CD4-positive, alpha-beta T cell treated with Interleukin-17A for 4 hours (primary cell): ENCODE measurements around the gene AREL1.

ENCODE experiments used
- DNase-seq: peaks from one replicate; pipeline ENCODE4 v3.0.0-alpha.2; 2020; ENCODE audit warnings: mixed read lengths

Gene AREL1

DNA sequence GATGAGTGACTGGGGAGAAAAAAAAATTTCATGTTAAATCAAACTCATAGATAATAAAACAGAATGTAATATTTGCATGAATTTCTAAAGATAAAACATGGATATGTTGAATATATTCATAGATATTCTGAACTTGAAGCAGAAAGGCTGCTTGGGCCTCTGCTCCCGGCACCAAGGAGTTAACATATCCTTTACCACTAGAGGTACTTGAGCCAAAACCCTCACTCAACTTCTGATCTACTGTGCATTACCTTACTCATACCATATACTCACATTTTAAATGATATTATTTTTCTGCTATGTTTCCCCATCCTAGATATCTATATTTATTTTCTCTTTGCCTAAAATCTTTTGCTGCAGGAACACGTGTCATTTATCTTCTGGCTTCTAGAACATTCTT is 14.9 kb downstream of the AREL1 start:
- no peak for DNase-seq

DNA sequence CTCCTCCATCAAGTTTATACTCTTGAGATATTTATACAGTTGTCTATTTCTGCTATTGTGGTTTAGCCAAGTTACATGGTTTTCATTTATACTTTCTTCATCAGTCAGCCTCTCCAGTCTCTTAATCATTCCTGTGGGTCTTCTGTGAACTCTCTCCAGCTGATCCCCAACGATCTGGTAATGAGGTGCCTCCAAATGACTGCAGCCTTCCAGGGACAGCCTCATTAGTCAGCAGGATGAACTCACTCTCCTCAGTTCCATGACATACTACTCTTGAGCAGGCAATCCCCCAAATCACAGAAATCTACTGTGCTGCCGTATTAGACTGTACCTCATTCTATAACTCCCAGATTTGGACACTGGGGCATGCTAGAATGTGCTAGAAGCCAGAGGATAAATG is 15.3 kb downstream of the AREL1 start:
- no peak for DNase-seq

DNA sequence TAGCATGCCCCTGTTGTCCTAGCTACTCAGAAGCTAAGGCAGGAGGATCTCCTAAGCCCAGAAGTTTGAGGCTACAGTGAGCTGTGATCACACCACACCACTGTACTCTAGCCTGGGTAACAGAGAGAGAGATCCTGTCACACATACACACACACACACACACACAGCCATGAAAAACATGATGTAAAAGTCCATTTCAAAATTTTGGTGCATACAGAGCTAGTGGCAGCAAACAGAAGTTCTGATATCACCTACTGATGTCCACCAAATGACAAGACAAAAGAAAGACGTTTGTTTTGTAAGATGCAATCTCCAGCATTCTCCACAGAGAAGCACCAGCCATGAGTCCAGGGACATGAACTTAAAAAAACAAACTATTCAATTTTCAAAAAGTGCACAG is 15.9 kb downstream of the AREL1 start:
- no peak for DNase-seq

DNA sequence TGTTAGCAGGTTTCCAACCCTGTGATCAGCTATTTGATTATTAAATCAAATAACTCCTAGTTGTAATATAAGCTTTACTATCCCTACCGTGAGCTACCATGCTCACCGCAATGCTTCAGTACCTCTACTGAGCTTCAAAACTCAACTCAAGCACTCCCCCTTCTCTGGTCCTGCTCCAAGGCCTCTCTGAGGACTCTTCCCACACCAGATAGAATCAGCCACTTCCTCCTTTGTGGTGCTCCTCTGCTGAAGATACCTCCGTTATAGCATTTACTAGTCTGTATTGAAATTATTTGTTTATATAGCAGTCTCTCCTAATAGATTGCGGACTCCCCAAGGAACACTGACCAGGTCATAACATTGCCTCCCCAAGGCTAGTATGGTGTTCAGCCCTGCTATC is 17.5 kb downstream of the AREL1 start:
- DNase-seq, result no peak

DNA sequence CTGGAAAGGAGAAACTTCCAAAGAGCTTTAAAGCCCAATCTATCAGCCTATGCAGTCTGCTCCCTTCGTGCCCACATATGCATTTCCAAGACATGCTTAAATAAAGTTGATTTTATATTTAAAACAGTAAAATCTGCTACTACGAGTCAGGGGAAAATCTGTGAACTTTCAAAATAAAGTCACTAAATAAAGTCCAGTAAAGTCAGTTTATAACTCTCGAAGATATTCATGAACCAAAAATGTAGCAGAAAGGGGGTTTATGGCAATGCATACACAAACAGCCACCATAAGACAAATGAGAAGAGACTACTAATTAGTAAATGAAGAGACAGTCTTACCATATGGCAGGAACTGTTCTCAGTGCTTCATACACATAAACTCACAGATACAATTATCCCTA is 19.7 kb downstream of the AREL1 start:
- no peak for DNase-seq

DNA sequence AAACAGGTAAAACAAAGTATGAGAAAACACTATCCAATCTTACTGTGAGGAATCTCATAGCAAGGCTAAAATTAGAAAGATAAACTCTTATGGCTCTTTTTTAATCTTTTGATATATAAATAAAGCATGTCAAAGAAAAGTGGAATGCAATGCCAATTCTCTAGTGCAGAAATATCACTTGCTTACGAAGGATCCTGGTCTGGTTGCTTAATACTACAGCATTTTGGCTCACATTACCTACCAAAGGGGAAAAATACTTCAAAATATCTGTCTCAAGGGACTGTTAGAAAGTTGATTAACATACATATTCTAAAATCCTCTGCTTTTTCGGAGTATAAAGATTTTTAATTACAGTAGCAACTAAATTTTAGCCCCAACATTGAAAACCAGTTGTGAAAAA is 21.4 kb downstream of the AREL1 start:
- DNase-seq, result no peak

DNA sequence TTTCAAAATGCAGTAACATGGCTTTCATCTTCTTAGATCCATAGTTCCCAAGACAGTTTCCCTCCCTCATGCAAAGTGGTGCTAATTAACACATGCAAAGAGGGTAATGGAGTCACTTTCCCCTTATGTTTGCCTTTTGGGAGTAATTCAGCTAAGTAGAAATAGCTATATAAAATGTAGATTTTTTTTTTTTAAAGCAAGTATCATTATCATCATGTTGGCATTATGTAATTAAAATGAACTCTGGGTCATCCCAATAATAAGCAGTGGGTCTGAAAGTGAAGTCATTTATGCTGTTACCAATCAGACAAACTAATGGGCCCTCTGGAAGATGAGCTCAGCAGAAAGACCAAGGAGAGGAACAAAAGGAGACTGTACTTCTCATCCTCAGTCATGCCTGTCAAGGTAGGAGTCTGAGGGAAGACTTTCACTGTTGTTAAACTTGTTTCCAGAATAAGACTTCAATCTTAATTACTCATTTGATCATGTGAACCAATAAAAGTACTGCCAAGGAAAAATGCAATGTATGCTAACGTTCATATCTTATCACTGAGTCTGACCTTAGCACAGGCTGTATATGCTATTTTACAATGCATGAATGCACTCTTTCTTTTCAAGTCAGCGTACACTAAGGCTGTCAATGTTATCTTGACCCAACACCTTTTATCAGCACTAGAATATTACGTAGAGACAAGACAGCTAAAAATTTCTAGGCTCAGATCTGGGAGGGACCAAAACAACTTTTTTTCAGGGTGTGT is 26.8 kb downstream of the AREL1 start:
- no peak for DNase-seq

DNA sequence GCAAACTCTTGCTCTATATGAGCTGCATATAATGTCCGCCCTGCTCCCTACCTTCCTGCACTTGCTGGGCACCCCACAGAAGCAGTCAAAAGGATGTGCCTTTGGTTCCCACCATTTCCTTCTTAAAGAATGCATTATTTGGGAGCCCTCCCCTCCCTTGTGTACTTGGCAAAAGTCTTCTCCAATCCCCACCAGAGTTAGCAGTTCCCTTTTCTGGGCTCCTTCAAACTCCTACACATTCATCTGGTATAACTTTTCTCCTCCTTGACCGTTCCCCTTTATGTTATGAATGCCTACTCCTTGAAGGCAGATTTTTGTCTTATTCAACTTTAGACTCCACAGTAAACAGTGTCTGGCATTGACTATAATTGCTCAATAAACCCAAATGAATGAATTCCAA is 27.8 kb downstream of the AREL1 start:
- no peak for DNase-seq

DNA sequence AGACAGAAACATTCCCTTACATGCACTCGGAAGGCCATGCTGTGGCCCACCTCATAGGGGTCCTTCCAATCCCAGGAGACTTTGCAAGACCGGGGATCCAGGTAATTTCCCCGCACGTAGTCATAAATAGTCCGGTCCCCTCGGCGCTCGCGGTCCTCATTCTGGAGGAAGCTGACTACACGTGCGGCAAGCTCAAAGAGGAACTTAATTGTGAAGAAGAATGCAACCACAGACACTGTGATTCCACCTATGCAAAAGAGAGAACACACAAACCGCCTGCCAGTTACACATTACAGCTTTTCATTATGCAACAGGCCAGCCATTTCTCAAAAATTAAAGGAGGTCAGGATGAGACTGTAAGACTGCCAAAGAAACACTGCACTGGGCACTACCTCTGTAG is 28.4 kb downstream of the AREL1 start:
- DNase-seq, result peak; percentile 24

DNA sequence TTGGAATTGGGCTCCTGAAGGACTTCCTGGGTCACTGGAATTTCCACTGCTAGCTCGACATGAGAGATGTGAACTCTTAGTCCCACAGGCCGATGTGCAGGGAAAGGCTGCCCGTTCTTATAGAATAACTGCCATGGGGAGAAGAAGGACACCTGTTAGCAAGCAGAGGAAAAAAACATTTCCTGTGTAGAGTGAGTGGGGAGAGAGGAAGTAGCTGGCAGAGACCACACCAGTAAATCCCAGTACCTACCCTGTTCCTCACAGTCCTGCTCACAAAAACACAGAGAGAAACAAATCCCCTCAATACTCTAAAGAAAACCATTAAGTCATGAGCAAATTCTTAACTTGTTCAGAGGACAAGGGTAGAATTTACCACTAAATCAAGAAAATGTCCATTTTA is 29.5 kb downstream of the AREL1 start:
- DNase-seq, result no peak

DNA sequence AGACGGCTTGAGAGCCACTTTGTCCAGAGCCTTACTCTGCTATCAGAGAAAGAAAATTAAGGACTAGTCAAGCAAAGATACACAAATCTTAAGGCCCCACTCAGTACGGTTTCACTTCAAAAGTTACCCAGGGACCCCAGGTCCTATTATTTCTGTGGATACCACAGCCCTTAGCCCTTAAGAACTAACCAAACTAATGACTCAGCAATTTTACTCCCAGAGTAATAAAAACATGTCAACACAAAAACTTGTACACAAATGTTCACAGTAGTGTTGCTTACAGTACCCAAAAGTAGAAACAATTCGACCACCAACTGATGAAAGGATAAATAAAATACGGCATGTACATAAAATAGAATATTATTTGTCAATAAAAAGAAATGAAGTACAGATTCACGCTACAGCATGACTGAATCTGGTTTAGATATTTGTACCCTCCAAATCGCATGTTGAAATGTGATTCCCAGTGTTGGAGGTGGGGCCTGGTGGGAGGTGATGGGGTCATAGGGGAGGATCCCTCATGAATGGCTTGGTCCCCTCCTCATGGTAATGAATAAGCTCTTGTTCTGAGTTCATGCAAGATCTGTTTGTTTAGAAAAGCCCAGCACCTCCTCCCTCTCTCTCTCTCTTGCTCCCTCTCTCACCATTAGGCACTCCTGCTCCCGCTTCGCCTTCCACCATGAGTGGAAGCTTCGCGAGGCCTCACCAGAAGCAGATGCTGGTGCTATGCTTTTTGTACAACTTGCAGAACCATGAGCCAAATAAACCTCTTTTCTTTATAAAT is 30.5 kb downstream of the AREL1 start:
- DNase-seq, result no peak

DNA sequence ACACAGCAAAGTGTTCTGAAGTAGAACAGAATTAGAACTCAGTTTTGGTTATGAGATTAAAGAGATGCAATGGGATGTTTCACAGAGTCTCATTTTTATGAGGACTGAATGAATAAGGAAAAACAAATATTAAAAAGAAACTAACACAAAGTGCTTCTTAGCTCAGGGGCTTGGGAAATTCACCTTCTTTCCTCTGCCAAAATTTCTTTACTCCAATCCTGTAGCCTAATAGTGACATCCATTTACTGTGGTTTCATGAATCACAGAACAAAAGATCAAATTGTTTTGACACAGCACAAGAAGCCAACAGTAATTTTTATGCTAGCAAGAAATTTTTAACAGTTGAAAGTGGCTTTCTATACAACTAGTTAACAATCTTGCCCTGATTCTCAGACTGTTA is 37.7 kb downstream of the AREL1 start:
- DNase-seq, result no peak

DNA sequence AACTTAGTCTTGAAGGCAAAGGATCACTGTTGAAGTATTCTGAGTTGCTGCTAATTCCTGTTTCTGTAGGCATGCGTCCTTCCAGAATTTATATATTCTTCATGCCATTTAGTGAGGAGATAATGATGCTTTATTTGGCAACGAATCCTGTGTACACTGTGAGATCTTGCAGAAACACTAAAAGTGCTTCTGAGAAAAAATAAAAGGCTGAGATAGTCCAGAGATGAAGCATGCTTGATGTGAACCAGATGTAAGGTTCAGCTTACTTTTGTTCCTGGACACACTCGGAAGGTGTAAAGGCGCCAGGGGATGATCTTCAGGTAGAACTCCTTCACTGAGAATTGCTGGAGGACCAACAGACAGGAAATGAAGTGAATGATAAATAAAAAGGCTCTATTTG is 39.1 kb downstream of the AREL1 start:
- no peak for DNase-seq

DNA sequence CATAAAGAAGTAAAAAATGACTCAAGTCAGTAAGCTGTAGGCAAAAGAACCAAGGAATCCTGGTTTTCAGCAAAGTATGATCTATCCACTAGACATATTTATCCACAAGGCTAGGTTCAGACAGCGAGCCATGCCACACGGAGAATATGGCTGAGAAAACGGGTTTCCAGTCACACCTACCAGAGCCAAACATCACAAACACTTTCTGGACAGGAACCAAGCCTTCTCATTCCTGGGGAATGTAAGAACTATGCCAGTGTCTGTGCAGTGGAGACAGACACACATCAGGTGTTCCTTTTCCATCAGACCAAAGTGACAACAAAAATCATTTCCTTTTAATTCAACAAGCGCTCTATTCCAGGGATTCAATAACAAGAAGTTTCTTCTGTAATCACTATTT is 41.1 kb downstream of the AREL1 start:
- DNase-seq, result no peak

DNA sequence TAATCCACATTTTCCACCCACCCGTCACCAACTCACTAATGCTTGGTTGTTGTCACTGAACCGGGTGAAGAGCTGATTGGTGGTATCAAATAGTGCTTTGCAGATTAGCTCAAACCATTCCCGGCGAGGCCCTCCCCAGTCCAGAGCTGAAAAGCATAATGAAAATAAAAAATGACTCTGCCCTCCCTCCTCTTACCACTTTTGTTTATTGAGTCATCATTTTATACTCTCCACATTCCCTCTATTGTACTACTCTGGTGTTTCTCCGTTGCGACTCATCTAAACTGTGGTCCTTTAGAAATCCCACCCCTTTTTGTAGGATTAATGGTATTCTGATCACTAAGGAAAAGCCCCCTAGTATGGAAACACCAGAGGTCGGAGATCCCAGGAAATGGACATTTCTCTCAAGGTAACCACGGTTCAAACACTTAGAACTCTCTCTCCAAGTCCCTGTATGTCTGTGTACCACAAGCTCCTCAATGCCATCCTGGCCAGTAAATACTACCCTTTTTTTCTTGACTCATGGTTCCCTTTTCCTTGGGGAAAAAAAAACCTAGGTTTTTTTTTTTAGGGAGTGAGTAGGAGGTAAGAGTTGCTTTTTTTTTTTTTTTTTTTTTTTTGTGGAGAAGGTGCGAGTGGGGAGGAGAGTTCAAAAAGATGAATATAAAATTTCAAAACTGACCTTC is 42.0 kb downstream of the AREL1 start:
- no peak for DNase-seq

DNA sequence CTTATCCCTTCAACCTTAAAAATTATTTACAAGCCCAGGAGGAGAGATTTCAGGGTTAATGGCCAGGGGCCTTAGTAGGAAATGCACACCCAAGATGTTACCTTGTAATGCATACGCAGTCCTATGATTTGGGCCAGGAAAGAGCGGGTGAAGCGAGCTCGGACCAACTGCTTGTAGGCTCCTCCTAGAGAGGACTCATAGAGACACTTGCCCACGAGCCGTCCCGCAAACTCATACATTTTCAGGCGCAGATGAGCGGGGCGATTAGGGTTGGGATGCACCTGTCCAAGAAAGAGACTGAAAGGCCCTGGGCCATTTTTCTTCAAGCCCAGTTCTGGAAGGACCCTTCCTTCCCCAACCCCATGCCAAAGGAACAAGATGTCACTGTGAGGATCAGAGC is 43.0 kb downstream of the AREL1 start:
- DNase-seq, result no peak

DNA sequence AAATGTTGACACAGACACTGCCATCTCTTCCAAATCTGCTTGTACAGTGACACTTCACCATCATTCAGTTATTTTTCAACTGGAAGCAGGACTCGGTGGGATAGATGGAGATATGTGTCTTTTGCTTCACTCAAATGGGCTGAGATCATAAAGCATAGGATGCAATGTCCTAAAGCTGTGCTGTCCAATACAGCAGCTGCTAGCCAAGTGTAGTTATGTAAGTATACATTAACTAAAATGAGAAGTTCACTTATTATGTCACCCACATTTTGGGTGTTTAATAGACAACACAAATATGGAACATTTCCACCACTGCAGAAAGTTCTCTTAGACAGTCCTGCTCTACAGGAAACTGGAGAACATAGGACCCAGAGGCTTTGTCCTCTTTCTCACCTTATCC is 43.6 kb downstream of the AREL1 start:
- DNase-seq, result no peak

DNA sequence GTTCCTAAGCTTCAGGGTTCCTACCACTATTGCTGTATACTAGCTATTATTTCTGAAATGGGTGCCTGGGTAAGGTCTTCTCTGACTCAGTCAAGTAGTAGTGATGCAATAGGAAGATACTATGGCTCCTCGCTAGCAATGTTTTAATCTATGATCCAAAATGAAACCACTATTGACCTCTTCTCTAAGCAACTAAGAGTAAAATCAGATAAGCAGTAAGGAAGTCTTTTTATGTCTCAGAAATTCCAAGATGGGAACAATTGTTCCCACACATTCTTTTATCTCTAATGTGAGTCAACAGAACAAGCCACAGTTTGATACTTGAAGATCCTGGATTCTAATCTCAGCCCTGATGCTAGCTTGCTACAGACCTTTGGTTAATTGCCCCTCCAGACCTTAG is 45.1 kb downstream of the AREL1 start:
- DNase-seq, result no peak

DNA sequence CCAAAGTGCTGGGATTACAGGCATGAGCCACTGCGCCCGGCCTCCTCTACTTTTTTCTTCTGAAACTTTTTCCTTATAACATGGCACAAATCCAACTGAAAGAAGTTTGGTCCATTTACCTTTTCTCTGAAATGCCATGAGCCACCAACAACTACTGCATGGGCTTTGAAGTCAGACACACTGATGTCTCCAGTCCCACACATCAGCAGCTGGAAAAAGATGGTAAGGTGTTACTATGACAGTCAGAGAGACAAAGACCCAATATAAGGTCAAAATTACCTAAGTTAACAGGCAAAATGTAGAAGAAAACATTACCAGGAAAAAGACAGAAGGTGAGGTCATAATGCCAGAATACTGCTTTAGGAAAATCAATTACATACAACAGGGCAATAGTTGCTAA is 48.2 kb downstream of the AREL1 start:
- no peak for DNase-seq

DNA sequence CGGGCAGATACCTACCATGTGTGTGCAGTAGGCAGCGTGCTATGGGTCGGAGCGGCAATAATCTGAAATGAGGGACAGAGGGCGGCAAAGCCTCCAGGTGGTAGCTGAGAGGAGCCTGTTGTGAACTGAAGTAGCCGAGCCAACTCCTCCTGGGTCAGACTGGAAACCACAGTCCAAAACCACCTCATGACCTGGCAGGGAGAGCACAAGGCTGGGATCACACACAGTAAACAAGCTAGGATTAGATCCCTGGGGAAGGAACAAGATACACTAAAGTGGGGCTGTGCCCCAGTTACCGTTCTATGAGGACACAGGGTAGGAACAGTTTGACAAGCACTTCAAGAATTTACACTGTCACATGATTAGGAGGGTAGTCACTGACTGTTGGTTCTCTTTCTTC is 49.0 kb downstream of the AREL1 start:
- DNase-seq, result no peak

DNA sequence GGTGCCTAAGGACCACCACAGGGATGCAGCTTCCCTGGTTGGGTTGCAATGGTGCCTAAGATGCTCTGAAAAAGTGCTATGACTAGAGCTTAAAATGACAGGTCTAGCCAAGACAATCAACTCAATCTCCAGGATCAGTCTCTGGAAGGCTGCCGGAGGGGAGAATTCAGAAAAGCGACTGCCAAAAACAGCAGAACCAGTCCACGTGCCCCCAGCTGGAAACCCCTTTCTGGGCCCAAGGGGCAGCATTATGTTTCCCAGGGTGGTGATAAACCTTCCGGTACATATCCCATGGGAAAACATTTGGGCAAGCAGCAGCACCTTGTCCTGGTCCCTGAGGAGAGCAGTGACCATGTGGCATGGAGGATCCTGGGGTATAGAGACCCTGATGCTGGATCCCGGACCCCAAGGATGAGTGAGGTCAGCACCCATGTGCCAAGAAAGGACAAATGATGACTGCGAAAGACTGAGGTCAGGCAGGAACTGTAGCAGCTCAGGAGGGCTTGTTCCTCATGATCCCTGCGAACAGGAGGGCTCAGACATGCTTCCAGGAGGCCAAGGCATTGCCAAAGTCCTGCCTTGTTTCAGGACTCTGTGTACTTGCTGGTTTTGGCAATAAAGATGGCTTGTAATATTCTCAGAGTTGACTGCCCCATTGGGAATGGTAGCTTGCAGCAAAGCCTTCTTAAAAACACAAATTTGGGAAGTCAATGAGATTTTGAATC is 51.0 kb downstream of the AREL1 start:
- no peak for DNase-seq

DNA sequence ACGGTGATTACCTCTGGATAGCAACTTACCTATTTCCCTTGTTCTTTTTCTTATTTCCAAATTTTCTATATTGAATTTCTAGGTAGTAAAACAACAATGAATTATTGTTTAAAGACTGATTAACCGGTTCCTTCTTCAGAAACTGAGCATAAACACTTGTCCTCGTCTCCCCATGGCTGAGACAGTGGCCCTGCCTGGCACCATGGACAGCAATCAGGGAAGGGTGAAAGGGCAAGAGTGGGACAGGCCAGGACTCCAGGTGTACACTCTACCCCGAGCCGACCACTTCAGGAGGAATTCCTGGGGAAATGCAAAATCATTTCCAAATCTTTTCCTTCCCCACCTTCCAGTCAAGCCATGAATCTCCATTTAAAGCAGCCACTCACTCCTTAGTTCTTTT is 52.0 kb downstream of the AREL1 start:
- no peak for DNase-seq

DNA sequence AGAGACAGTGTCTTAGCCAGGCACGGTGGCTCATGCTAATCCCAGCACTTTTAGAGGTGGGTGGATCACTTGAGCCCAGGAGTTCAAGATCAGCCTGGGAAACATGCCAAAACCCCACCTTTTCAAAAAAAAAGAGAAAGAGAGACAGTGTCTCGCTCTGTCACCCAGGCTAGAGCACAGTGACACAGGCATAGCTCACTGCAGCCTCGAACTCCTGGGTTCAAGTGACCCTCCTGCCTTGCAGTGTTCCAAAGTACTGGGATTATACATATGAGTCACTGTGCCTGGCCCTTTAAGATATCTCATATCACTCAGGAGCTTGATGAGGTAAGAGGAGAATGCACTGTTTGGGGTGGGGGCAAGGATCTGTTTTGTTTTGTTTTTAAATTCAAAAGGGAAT is 52.7 kb downstream of the AREL1 start:
- no peak for DNase-seq
